Stimulated activated naive CD8-positive, alpha-beta T cell treated with anti-CD3 and anti-CD28 coated beads, Interleukin-15, amount 100 ng/mL, for 72 hours (primary cell): ENCODE results near the gene LRRTM3.
A peak's percentile ranks its signal among the peaks of the same experiment; 100 is the strongest.

ENCODE experiments used
- ATAC-seq: fragments of 150-1000 bp; cut with Tn5 transposase; 2 replicates; pipeline ENCODE4 v1.10.0; 2021; ENCODE audit warnings: mild to moderate bottlenecking, moderate library complexity
- DNase-seq, 2 donors: peaks; one replicate each; pipeline ENCODE4 v3.0.0; 2021 to 2022
- H3K27ac Mint-ChIP-seq, 2 donors: one replicate each; pipeline ENCODE4 v1.8.0; 2022; ENCODE audit warnings: mild to moderate bottlenecking in 2 of 2, mixed read lengths in 2 of 2, moderate library complexity in 2 of 2
- H3K27me3 Mint-ChIP-seq: one replicate; pipeline ENCODE4 v1.8.0; 2022; ENCODE audit warnings: mixed read lengths
- H3K4me1 Mint-ChIP-seq: one replicate; pipeline ENCODE4 v1.8.0; 2022; ENCODE audit warnings: mild to moderate bottlenecking, mixed read lengths
- H3K4me3 Mint-ChIP-seq, 2 donors: one replicate each; pipeline ENCODE4 v1.8.0; 2022; ENCODE audit warnings: mild to moderate bottlenecking in 2 of 2, mixed read lengths in 2 of 2, moderate library complexity in 1 of 2
- H3K9me3 Mint-ChIP-seq, 2 donors: one replicate each; pipeline ENCODE4 v1.8.0; 2022; ENCODE audit warnings: mixed read lengths in 2 of 2

LRRTM3 gene

GRCh38 chr10:67036808-67037207 is 111.0 kb downstream of the LRRTM3 start:
- Mint-ChIP-seq H3K4me1 (no peaks in the 10 kb centered on the region), H3K9me3 (no peaks in the 10 kb centered on the region), H3K27me3 (no peaks in the 10 kb centered on the region), H3K27ac (no peak overlapping the region), H3K4me3 (no peak overlapping the region)
- ATAC-seq (no peak), DNase-seq (no peak)

GRCh38 chr10:67043041-67043440 is 117.2 kb downstream of the LRRTM3 start:
- ATAC-seq (no peak), DNase-seq (no peak)
- Mint-ChIP-seq H3K27me3 (no peaks in the 10 kb centered on the region), H3K4me3 (no peak overlapping the region), H3K4me1 (no peaks in the 10 kb centered on the region), H3K9me3 (no peaks in the 10 kb centered on the region), H3K27ac (no peak overlapping the region)

GRCh38 chr10:67045404-67045803 is 119.6 kb downstream of the LRRTM3 start:
- Mint-ChIP-seq H3K4me1 (no peaks in the 10 kb centered on the region), H3K27ac (no peak overlapping the region), H3K27me3 (no peaks in the 10 kb centered on the region), H3K9me3 (no peaks in the 10 kb centered on the region), H3K4me3 (no peak overlapping the region)
- ATAC-seq, result no peak
- DNase-seq, result no peak

GRCh38 chr10:67046507-67046906 is 120.7 kb downstream of the LRRTM3 start:
- DNase-seq (no peak), ATAC-seq (no peak)
- Mint-ChIP-seq H3K4me3 (no peak overlapping the region), H3K27ac (no peak overlapping the region), H3K4me1 (no peaks in the 10 kb centered on the region), H3K27me3 (no peaks in the 10 kb centered on the region), H3K9me3 (no peaks in the 10 kb centered on the region)

GRCh38 chr10:67049988-67050387 is 124.2 kb downstream of the LRRTM3 start:
- Mint-ChIP-seq H3K4me3 (no peak overlapping the region), H3K27me3 (no peaks in the 10 kb centered on the region)
- ATAC-seq, result no peak

GRCh38 chr10:67050415-67050814 is 124.6 kb downstream of the LRRTM3 start:
- DNase-seq (no peak), ATAC-seq (no peak)
- Mint-ChIP-seq H3K4me3 (no peak overlapping the region), H3K27me3 (no peaks in the 10 kb centered on the region), H3K4me1 (no peaks in the 10 kb centered on the region), H3K27ac (no peak overlapping the region), H3K9me3 (peaks cover 0 to 7% of the 10 kb centered on the region in 2 donors)

More at GRCh38 chr10:67049988-67050387, 124.2 kb downstream of the LRRTM3 start:
- DNase-seq, result no peak
- Mint-ChIP-seq H3K9me3 (peaks cover 0 to 7% of the 10 kb centered on the region in 2 donors), H3K27ac (no peak overlapping the region), H3K4me1 (no peaks in the 10 kb centered on the region)

GRCh38 chr10:67072654-67073053 is 146.8 kb downstream of the LRRTM3 start:
- H3K4me3 Mint-ChIP-seq, result no peak overlapping the region
- peaks cover 8 to 12% of the 10 kb centered on the region in 2 donors for H3K9me3 Mint-ChIP-seq
- no peaks in the 10 kb centered on the region for H3K27me3 Mint-ChIP-seq
- H3K4me1 Mint-ChIP-seq, result no peaks in the 10 kb centered on the region
- H3K27ac Mint-ChIP-seq, result no peak overlapping the region
- ATAC-seq, result no peak
- DNase-seq, result no peak

GRCh38 chr10:67075491-67075971 is 149.7 kb downstream of the LRRTM3 start:
- Mint-ChIP-seq H3K27ac (no peak overlapping the region), H3K4me3 (no peak overlapping the region), H3K27me3 (no peaks in the 10 kb centered on the region), H3K9me3 (peaks cover 6 to 8% of the 10 kb centered on the region in 2 donors), H3K4me1 (no peaks in the 10 kb centered on the region)
- DNase-seq, result no peak
- ATAC-seq, result no peak

- ATAC-seq (no peak), DNase-seq (no peak)
- H3K9me3 Mint-ChIP-seq, result peaks cover 6 to 8% of the 10 kb centered on the region in 2 donors
- H3K27me3 Mint-ChIP-seq, result no peaks in the 10 kb centered on the region
- no peak overlapping the region for H3K27ac Mint-ChIP-seq
- H3K4me1 Mint-ChIP-seq, result no peaks in the 10 kb centered on the region
- H3K4me3 Mint-ChIP-seq, result no peak overlapping the region
Observed at GRCh38 chr10:67076144-67076543, 150.3 kb downstream of the LRRTM3 start.

- Mint-ChIP-seq H3K27me3 (no peaks in the 10 kb centered on the region), H3K4me3 (no peak overlapping the region), H3K9me3 (peaks cover 6 to 8% of the 10 kb centered on the region in 2 donors), H3K27ac (peak overlapping the region in 1 of 2 donors; percentile 76), H3K4me1 (no peaks in the 10 kb centered on the region)
- DNase-seq (no peak), ATAC-seq (no peak)
Observed at GRCh38 chr10:67077376-67077775, 151.5 kb downstream of the LRRTM3 start.

- no peaks in the 10 kb centered on the region for H3K4me1 Mint-ChIP-seq
- no peak for ATAC-seq
- peak overlapping the region in 1 of 2 donors; percentile 22 for H3K27ac Mint-ChIP-seq
- peaks cover 6 to 8% of the 10 kb centered on the region in 2 donors for H3K9me3 Mint-ChIP-seq
- H3K27me3 Mint-ChIP-seq, result no peaks in the 10 kb centered on the region
- no peak for DNase-seq
- H3K4me3 Mint-ChIP-seq, result no peak overlapping the region
Observed at GRCh38 chr10:67079126-67079525, 153.3 kb downstream of the LRRTM3 start.

GRCh38 chr10:67086327-67087134 is 160.7 kb downstream of the LRRTM3 start:
- no peak for DNase-seq
- H3K4me3 Mint-ChIP-seq, result no peak overlapping the region

GRCh38 chr10:67087135-67087425 is 161.2 kb downstream of the LRRTM3 start:
- Mint-ChIP-seq H3K4me3 (no peak overlapping the region), H3K27ac (no peak overlapping the region), H3K27me3 (no peaks in the 10 kb centered on the region), H3K9me3 (no peaks in the 10 kb centered on the region), H3K4me1 (no peaks in the 10 kb centered on the region)
- ATAC-seq, result no peak
- no peak for DNase-seq

More at GRCh38 chr10:67086327-67087134, 160.7 kb downstream of the LRRTM3 start:
- no peaks in the 10 kb centered on the region for H3K27me3 Mint-ChIP-seq
- H3K27ac Mint-ChIP-seq, result no peak overlapping the region
- ATAC-seq, result no peak
- H3K4me1 Mint-ChIP-seq, result no peaks in the 10 kb centered on the region
- H3K9me3 Mint-ChIP-seq, result no peaks in the 10 kb centered on the region

GRCh38 chr10:67088036-67088435 is 162.2 kb downstream of the LRRTM3 start:
- H3K9me3 Mint-ChIP-seq, result no peaks in the 10 kb centered on the region
- H3K4me3 Mint-ChIP-seq, result no peak overlapping the region
- no peaks in the 10 kb centered on the region for H3K4me1 Mint-ChIP-seq
- DNase-seq (no peak), ATAC-seq (no peak)
- H3K27ac Mint-ChIP-seq, result no peak overlapping the region
- H3K27me3 Mint-ChIP-seq, result no peaks in the 10 kb centered on the region

GRCh38 chr10:67095531-67095930 is 169.7 kb downstream of the LRRTM3 start:
- Mint-ChIP-seq H3K4me1 (no peaks in the 10 kb centered on the region), H3K27ac (no peak overlapping the region), H3K4me3 (no peak overlapping the region), H3K9me3 (no peaks in the 10 kb centered on the region), H3K27me3 (no peaks in the 10 kb centered on the region)
- no peak for ATAC-seq
- DNase-seq, result no peak

- ATAC-seq (no peak), DNase-seq (no peak)
- H3K9me3 Mint-ChIP-seq, result no peaks in the 10 kb centered on the region
- H3K4me3 Mint-ChIP-seq, result no peak overlapping the region
- H3K4me1 Mint-ChIP-seq, result no peaks in the 10 kb centered on the region
- no peak overlapping the region for H3K27ac Mint-ChIP-seq
- H3K27me3 Mint-ChIP-seq, result no peaks in the 10 kb centered on the region
Observed at GRCh38 chr10:67098461-67098860, 172.6 kb downstream of the LRRTM3 start.

- Mint-ChIP-seq H3K4me1 (no peaks in the 10 kb centered on the region), H3K4me3 (no peak overlapping the region), H3K27me3 (no peaks in the 10 kb centered on the region), H3K9me3 (peaks cover 0 to 5% of the 10 kb centered on the region in 2 donors), H3K27ac (no peak overlapping the region)
- ATAC-seq (no peak), DNase-seq (no peak)
Observed at GRCh38 chr10:67100951-67101350, 175.1 kb downstream of the LRRTM3 start.
